ENCODE measurements around the gene PRSS2.

Gene PRSS2

GRCh38 chr7:142808461-142808801, 37.7 kb downstream of the PRSS2 start:
- Histone ChIP-seq H3K4me1 (peaks cover 91% of the 10 kb centered on the region), H3K9me3 (no peaks in the 10 kb centered on the region), H3K36me3 (no peaks in the 10 kb centered on the region), H3K27ac (peak overlapping the region; percentile 84), H3K4me3 (no peak overlapping the region), H3K27me3 (no peaks in the 10 kb centered on the region), H3K9ac (peak overlapping the region; percentile 66), H4K20me1 (peaks cover 7% of the 10 kb centered on the region; the same call in 1 of the 2 replicates), H3K4me2 (peak overlapping the region; percentile 82)
- no peak for TF ChIP-seq Cebpa-rat (IDR thresholded peaks at IDR 0.05)

GRCh38 chr7:142808802-142809583, 38.2 kb downstream of the PRSS2 start:
- Histone ChIP-seq H3K4me2 (peak overlapping the region; percentile 82), H4K20me1 (peaks cover 7% of the 10 kb centered on the region; the same call in 1 of the 2 replicates), H3K9ac (peak overlapping the region; percentile 66; the same call in 1 of the 2 replicates), H3K4me1 (peaks cover 97% of the 10 kb centered on the region), H3K4me3 (no peak overlapping the region), H3K27ac (peak overlapping the region; percentile 84), H3K9me3 (no peaks in the 10 kb centered on the region), H3K27me3 (no peaks in the 10 kb centered on the region), H3K36me3 (no peaks in the 10 kb centered on the region)
- no peak for TF ChIP-seq Cebpa-rat (IDR thresholded peaks at IDR 0.05)

- Histone ChIP-seq H3K36me3 (no peaks in the 10 kb centered on the region), H3K27ac (peak overlapping the region; percentile 84), H3K9me3 (no peaks in the 10 kb centered on the region), H3K4me3 (no peak overlapping the region), H4K20me1 (peaks cover 7% of the 10 kb centered on the region; the same call in 1 of the 2 replicates), H3K27me3 (no peaks in the 10 kb centered on the region), H3K4me2 (peak overlapping the region; percentile 82), H3K4me1 (peaks cover 93% of the 10 kb centered on the region), H3K9ac (0 out of 2 replicates have a peak overlapping the region, but pooled peaks have one; percentile 33)
- TF ChIP-seq Cebpa-rat (IDR thresholded peaks at IDR 0.05) = no peak
Measured at GRCh38 chr7:142809671-142810070, 38.9 kb downstream of the PRSS2 start.

- H3K4me2 ChIP-seq = peak overlapping the region; percentile 84
- no peaks in the 10 kb centered on the region for H3K27me3 ChIP-seq
- no peaks in the 10 kb centered on the region for H3K36me3 ChIP-seq
- TF ChIP-seq Cebpa-rat (IDR thresholded peaks at IDR 0.05) = no peak
- H3K9me3 ChIP-seq = no peaks in the 10 kb centered on the region
- H4K20me1 ChIP-seq = peaks cover 7% of the 10 kb centered on the region; the same call in 1 of the 2 replicates
- H3K9ac ChIP-seq = no peak overlapping the region
- peaks cover 80% of the 10 kb centered on the region for H3K4me1 ChIP-seq
- no peak overlapping the region for H3K4me3 ChIP-seq
- H3K27ac ChIP-seq = no peak overlapping the region
Measured at GRCh38 chr7:142811154-142811737, 40.5 kb downstream of the PRSS2 start.

GRCh38 chr7:142812437-142813215, 41.9 kb downstream of the PRSS2 start:
- Histone ChIP-seq H3K4me2 (peak overlapping the region; percentile 84), H3K4me1 (peaks cover 66% of the 10 kb centered on the region), H3K9me3 (no peaks in the 10 kb centered on the region), H4K20me1 (peaks cover 7% of the 10 kb centered on the region; the same call in 1 of the 2 replicates), H3K4me3 (no peak overlapping the region), H3K9ac (no peak overlapping the region), H3K27me3 (no peaks in the 10 kb centered on the region), H3K36me3 (no peaks in the 10 kb centered on the region), H3K27ac (no peak overlapping the region)
- no peak for TF ChIP-seq Cebpa-rat (IDR thresholded peaks at IDR 0.05)

- Histone ChIP-seq H3K4me2 (peak overlapping the region; percentile 84), H3K9ac (no peak overlapping the region), H3K36me3 (no peaks in the 10 kb centered on the region), H3K4me3 (no peak overlapping the region), H3K9me3 (no peaks in the 10 kb centered on the region), H3K27ac (no peak overlapping the region), H4K20me1 (peaks cover 7% of the 10 kb centered on the region; the same call in 1 of the 2 replicates), H3K4me1 (peaks cover 60% of the 10 kb centered on the region), H3K27me3 (no peaks in the 10 kb centered on the region)
- no peak for TF ChIP-seq Cebpa-rat (IDR thresholded peaks at IDR 0.05)
Measured at GRCh38 chr7:142813226-142813625, 42.5 kb downstream of the PRSS2 start.

- Histone ChIP-seq H4K20me1 (peaks cover 7% of the 10 kb centered on the region; the same call in 1 of the 2 replicates), H3K36me3 (no peaks in the 10 kb centered on the region), H3K4me3 (no peak overlapping the region), H3K27me3 (no peaks in the 10 kb centered on the region), H3K27ac (no peak overlapping the region), H3K4me1 (peaks cover 56% of the 10 kb centered on the region), H3K9me3 (no peaks in the 10 kb centered on the region), H3K4me2 (peak overlapping the region; percentile 84), H3K9ac (no peak overlapping the region)
- TF ChIP-seq Cebpa-rat (IDR thresholded peaks at IDR 0.05) = no peak
Measured at GRCh38 chr7:142813699-142814098, 42.9 kb downstream of the PRSS2 start.

GRCh38 chr7:142814451-142814850, 43.7 kb downstream of the PRSS2 start:
- no peak overlapping the region for H3K27ac ChIP-seq
- H3K4me1 ChIP-seq = peaks cover 48% of the 10 kb centered on the region
- no peak for TF ChIP-seq Cebpa-rat (IDR thresholded peaks at IDR 0.05)

GRCh38 chr7:142815134-142815533, 44.4 kb downstream of the PRSS2 start:
- Histone ChIP-seq H4K20me1 (peaks cover 7% of the 10 kb centered on the region; the same call in 1 of the 2 replicates), H3K4me3 (no peak overlapping the region), H3K27me3 (no peaks in the 10 kb centered on the region), H3K4me1 (peaks cover 41% of the 10 kb centered on the region), H3K36me3 (no peaks in the 10 kb centered on the region), H3K9ac (no peak overlapping the region), H3K27ac (no peak overlapping the region), H3K9me3 (no peaks in the 10 kb centered on the region), H3K4me2 (no peak overlapping the region)
- no peak for TF ChIP-seq Cebpa-rat (IDR thresholded peaks at IDR 0.05)

More at GRCh38 chr7:142814451-142814850, 43.7 kb downstream of the PRSS2 start:
- H3K9me3 ChIP-seq = no peaks in the 10 kb centered on the region
- no peaks in the 10 kb centered on the region for H3K36me3 ChIP-seq
- no peak overlapping the region for H3K4me3 ChIP-seq
- no peaks in the 10 kb centered on the region for H3K27me3 ChIP-seq
- H3K4me2 ChIP-seq = no peak overlapping the region
- H3K9ac ChIP-seq = no peak overlapping the region
- peaks cover 7% of the 10 kb centered on the region; the same call in 1 of the 2 replicates for H4K20me1 ChIP-seq
